HG02610 (cell line): ENCODE data around the gene CYFIP2.

Experiments used
- ATAC-seq: cut with Tn5 transposase; IDR thresholded peaks from one replicate; pipeline ENCODE4 v1.9.1; 2021; ENCODE audit warnings: mild to moderate bottlenecking, moderate library complexity; ENCODE audit not compliant: unreplicated experiment

The CYFIP2 gene

GRCh38 chr5:157352756-157353340, 86.9 kb downstream of the CYFIP2 start:
- ATAC-seq = no peak

- ATAC-seq = no peak
These were observed 88.9 kb downstream of the CYFIP2 start for GRCh38 chr5:157354800-157355199.

GRCh38 chr5:157356576-157356975, 90.7 kb downstream of the CYFIP2 start:
- no peak for ATAC-seq

GRCh38 chr5:157357823-157358222, 91.9 kb downstream of the CYFIP2 start:
- no peak for ATAC-seq

- ATAC-seq = no peak
These were observed 92.9 kb downstream of the CYFIP2 start for GRCh38 chr5:157358871-157359270.

- ATAC-seq = no peak
These were observed 93.6 kb downstream of the CYFIP2 start for GRCh38 chr5:157359356-157360055.

GRCh38 chr5:157362012-157362411, 96.1 kb downstream of the CYFIP2 start:
- no peak for ATAC-seq

- ATAC-seq = no peak
These were observed 96.6 kb downstream of the CYFIP2 start for GRCh38 chr5:157362502-157362901.

- no peak for ATAC-seq
These were observed 97.1 kb downstream of the CYFIP2 start for GRCh38 chr5:157362982-157363381.

GRCh38 chr5:157365732-157366131, 99.8 kb downstream of the CYFIP2 start:
- ATAC-seq = no peak

GRCh38 chr5:157366741-157367674, 101.1 kb downstream of the CYFIP2 start:
- ATAC-seq = no peak

- no peak for ATAC-seq
These were observed 103.6 kb downstream of the CYFIP2 start for GRCh38 chr5:157369507-157369906.

GRCh38 chr5:157370967-157371366, 105.0 kb downstream of the CYFIP2 start:
- no peak for ATAC-seq

- no peak for ATAC-seq
These were observed 105.9 kb downstream of the CYFIP2 start for GRCh38 chr5:157371655-157372471.

- no peak for ATAC-seq
These were observed 106.5 kb downstream of the CYFIP2 start for GRCh38 chr5:157372472-157372822.

- no peak for ATAC-seq
These were observed 112.6 kb downstream of the CYFIP2 start for GRCh38 chr5:157378509-157378908.

GRCh38 chr5:157379983-157380382, 114.1 kb downstream of the CYFIP2 start:
- ATAC-seq = no peak

GRCh38 chr5:157381746-157382145, 115.8 kb downstream of the CYFIP2 start:
- ATAC-seq = no peak

- ATAC-seq = no peak
These were observed 117.3 kb downstream of the CYFIP2 start for GRCh38 chr5:157382996-157383800.
